Measurements from ENCODE around the gene PRR11.

- TF ChIP-seq CTCF (IDR thresholded peaks at IDR 0.05) = no peak
- no peak for TF ChIP-seq POLR2A (IDR thresholded peaks at IDR 0.05)
- TF ChIP-seq EP300 (IDR thresholded peaks at IDR 0.05; ENCODE audit: low read depth) = no peak
Measured at GRCh38 chr17:59107306-59107670, 48.3 kb upstream of the PRR11 start.

Data from transverse colon (tissue), 3 donors.